Right lobe of liver (tissue), 6 donors: ENCODE data around the gene CCDC158. TPM values are rescaled to one million over a fixed set of nuclear protein-coding genes. Genes with fewer than 3 reads are reported as not detected.
"Not testable (repeated sequence)": the region's sequence is repeated elsewhere in the genome, so short reads cannot be mapped to it uniquely, and the experiment has no call there.

Experiments
- ATAC-seq, 4 donors: fragments of 200-7000 bp; cut with Tn5 transposase; one replicate each; pipeline ENCODE4 v1.9.1; 2020; ENCODE audit warnings: mild to moderate bottlenecking in 4 of 4, moderate library complexity in 4 of 4
- DNase-seq, 3 donors: peaks; one replicate each; pipeline ENCODE4 v3.0.0-alpha.2; 2020
- H3K27ac ChIP-seq, 3 donors: fragments of 200-600 bp; one replicate each; pipeline ENCODE4 v1.8.0; 2022
- H3K27me3 ChIP-seq, 2 donors: fragments of 200-600 bp; one replicate each; pipeline ENCODE4 v1.8.0; 2022
- H3K36me3 ChIP-seq, 4 donors: fragments of 200-600 bp; sonication (generic) in 1 of 4; one replicate each; pipeline versions ENCODE4 v1.5.1 to v1.8.0; 2017 to 2022; ENCODE audit warnings: control low read depth in 1 of 4
- H3K4me1 ChIP-seq, 4 donors: fragments of 200-600 bp; sonication (generic) in 1 of 4; one replicate each; pipeline versions ENCODE4 v1.5.1 to v1.8.0; 2017 to 2022; ENCODE audit warnings: control low read depth in 1 of 4
- H3K4me3 ChIP-seq, 3 donors: fragments of 200-600 bp; one replicate each; pipeline ENCODE4 v1.8.0; 2022
- H3K9me3 ChIP-seq, 4 donors: fragments of 200-600 bp; sonication (generic) in 1 of 4; one replicate each; pipeline versions ENCODE4 v1.5.1 to v1.8.0; 2017 to 2022; ENCODE audit warnings: control low read depth in 1 of 4
- POLR2A ChIP-seq: fragments of 450-650 bp; IDR thresholded peaks from one replicate; pipeline ENCODE4 v1.6.1; 2017; ENCODE audit warnings: antibody characterized with exemption, mild to moderate bottlenecking
- WGBS: methylation state at CpG from one replicate; pipeline ENCODE4 v1.1.6; 2018; ENCODE audit warnings: low coverage, low lambda C conversion rate; ENCODE audit not compliant: insufficient coverage; ENCODE audit errors: missing lambda C conversion rate; 5-methylcytosine and 5-hydroxymethylcytosine counted together
- intact Hi-C, 2 donors: fragments of 100-400 bp; cut with DNase I; formaldehyde crosslinking; loops; one replicate each; pipeline versions ENCODE4 v1.11.2 to v1.14.1; 2022
- total RNA-seq, 6 experiments: library from RNA; depleted of rRNA in 2 of 6; stranded (reverse); fragments of >200 nt in 2 of 6; fragmentation: NEBNext Ultra II Directional in 3 of 6; extraction: Animal tissue kit (Norgen Biotek cat#: 25700) in 3 of 6; gene quantifications; one replicate each; pipeline versions ENCODE4 v1.1.0 to v1.2.4, GENCODE V29; 2016 to 2023
- TF ChIP-seq, protein P1 (sequence below), 4 donors: fragments of 200-600 bp in 3 of 4; fragments of 450-650 bp in 1 of 4; IDR thresholded peaks; one replicate each; pipeline versions ENCODE4 v1.5.1 to v1.8.0; 2016 to 2022; ENCODE audit warnings: antibody characterized with exemption in 4 of 4, mild to moderate bottlenecking in 2 of 4
- donor health status: DM: no; HTN: yes; CAD: no.
- donor health status: DM: no; HTN: no; CAD: no.
- donor health status: DM: no; HTN: no; CAD: no.
- donor health status: DM: no; HTN: yes; CAD: no.
- donor health status: DM: no; HTN: yes; CAD: no.

The CCDC158 gene
- total RNA-seq, 6 experiments from 2014 or later = 0.51 to 2.9 (median 1.3) TPM

DNA sequence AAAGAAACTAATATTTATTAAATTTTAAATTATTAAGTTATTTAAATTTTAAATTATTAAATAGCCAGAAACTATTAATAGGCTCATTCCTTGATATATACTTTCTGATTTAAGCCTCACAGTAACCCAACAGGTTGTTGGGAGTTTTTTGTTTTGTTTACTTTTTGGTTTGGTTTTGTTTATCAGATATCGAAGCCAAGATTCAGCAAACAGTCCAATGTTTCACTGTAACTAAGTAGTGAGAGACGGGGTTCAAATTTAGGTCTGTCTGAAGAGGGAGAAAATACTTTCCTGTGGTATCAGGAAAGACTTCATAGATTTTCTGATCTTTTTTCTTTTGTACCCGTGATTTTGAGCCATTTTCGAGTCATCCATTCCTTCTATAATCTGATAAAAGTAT lies 54.2 kb downstream of the CCDC158 start:
- peak; percentile 44 to 73 (median 61) for ATAC-seq
- no peaks in the 10 kb centered on the region for H3K36me3 ChIP-seq
- no peaks in the 10 kb centered on the region for H3K27me3 ChIP-seq
- H3K4me1 ChIP-seq = peaks cover 0 to 5% (median 0%) of the 10 kb centered on the region in 4 donors
- no peak for TF ChIP-seq POLR2A
- TF ChIP-seq, protein P1, sequence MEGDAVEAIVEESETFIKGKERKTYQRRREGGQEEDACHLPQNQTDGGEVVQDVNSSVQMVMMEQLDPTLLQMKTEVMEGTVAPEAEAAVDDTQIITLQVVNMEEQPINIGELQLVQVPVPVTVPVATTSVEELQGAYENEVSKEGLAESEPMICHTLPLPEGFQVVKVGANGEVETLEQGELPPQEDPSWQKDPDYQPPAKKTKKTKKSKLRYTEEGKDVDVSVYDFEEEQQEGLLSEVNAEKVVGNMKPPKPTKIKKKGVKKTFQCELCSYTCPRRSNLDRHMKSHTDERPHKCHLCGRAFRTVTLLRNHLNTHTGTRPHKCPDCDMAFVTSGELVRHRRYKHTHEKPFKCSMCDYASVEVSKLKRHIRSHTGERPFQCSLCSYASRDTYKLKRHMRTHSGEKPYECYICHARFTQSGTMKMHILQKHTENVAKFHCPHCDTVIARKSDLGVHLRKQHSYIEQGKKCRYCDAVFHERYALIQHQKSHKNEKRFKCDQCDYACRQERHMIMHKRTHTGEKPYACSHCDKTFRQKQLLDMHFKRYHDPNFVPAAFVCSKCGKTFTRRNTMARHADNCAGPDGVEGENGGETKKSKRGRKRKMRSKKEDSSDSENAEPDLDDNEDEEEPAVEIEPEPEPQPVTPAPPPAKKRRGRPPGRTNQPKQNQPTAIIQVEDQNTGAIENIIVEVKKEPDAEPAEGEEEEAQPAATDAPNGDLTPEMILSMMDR (IDR thresholded peaks at IDR 0.05) = no peak
- no peak for DNase-seq
- 23% methylated on average over 4 of the region's 4 CpGs for WGBS
- peak overlapping the region in 1 of 3 donors; percentile 44 for H3K27ac ChIP-seq
- intact Hi-C loops = no loop called here
- H3K4me3 ChIP-seq = no peak overlapping the region
- no peaks in the 10 kb centered on the region for H3K9me3 ChIP-seq

DNA sequence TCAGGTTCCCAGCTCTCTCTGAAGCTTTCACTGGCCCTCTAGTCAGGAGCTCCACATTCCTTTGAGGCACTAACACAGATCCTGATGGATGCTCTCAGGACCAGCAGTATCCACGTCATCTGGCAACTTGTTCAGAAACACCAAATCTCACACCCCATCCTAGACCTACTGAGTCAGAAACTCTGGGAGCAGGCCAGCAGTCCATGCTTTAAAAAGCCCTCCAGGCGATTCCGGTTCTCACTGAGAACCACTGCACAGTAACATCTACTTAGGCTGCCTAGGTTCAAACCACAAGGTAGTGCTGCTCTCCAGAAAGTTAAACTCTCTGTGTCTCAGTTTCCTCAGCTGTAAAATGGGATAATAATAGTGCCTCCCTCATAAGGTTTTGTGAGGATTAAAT lies 55.3 kb downstream of the CCDC158 start:
- Histone ChIP-seq H3K27me3 (no peaks in the 10 kb centered on the region), H3K9me3 (no peaks in the 10 kb centered on the region), H3K36me3 (no peaks in the 10 kb centered on the region), H3K4me1 (peaks cover 0 to 5% (median 0%) of the 10 kb centered on the region in 4 donors), H3K27ac (no peak overlapping the region), H3K4me3 (no peak overlapping the region)
- ATAC-seq = no peak
- 86% methylated on average over 3 of the region's 3 CpGs for WGBS
- TF ChIP-seq POLR2A = no peak
- DNase-seq = no peak
- intact Hi-C loops = no loop called here

DNA sequence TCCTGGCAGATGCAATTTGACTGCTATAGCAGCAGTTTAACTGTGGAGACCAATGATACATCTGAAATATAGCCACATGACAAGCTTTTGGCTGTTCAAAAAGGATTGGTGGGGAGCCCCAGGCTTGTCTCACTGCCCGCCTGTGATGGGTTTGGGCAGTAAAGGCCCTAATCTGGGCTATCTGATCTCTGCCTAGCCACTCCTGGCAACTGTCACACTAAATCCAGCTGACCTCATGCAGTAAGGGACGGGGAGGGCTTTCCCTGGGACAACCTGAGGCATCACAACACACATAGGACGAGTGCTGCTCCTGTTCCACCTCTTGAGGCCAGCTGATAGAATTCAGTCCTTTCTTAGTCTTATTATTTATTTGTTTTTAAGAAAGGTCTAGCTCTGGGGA lies 56.2 kb downstream of the CCDC158 start:
- H3K36me3 ChIP-seq = no peaks in the 10 kb centered on the region
- H3K9me3 ChIP-seq = no peaks in the 10 kb centered on the region
- no peak overlapping the region for H3K4me3 ChIP-seq
- WGBS = 33% methylated on average over 1 of the region's 3 CpGs
- H3K27me3 ChIP-seq = no peaks in the 10 kb centered on the region
- ATAC-seq (no peak), DNase-seq (no peak)
- TF ChIP-seq, protein P1 (IDR thresholded peaks at IDR 0.05) = no peak
- no peak for TF ChIP-seq POLR2A
- no peak overlapping the region for H3K27ac ChIP-seq
- intact Hi-C loops = no loop called here
- H3K4me1 ChIP-seq = peaks cover 0 to 5% (median 0%) of the 10 kb centered on the region in 4 donors

DNA sequence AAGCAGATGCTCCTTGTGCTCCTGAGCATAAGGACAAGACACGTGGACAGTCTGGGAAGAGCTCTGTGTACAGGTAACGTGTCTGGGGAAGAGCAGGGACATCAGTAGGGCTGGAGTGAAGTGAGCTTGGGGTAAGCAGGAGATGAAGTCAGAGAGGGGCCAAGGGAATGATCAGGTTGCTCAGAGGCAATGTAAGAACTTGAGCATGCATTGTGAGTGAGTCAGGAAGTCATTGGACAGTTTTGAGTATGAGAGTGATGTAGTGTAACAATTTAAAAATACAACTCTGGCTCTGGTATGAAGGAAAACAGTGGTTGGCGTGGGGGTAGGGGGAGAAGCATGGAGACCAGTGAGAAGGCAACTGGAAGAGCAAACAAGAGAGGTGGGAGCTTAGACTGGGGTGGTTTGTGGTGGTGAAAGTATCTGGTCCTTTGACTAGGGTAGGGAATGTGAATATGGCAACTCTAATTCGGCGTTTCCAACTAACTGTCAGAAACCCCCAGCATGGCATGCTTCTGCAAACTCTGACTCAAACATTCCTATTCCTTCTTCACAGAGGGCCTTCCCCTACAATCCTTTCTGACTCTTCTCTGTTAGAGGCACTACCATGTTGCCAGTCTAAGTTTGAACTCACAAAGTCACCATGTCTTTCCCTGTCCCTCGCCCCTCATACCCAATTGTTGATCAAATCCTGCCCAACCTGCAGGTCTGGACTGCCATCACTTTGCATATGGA lies 57.2 kb downstream of the CCDC158 start:
- DNase-seq (no peak), ATAC-seq (no peak)
- Histone ChIP-seq H3K27ac (no peak overlapping the region), H3K4me3 (no peak overlapping the region), H3K27me3 (no peaks in the 10 kb centered on the region), H3K4me1 (peaks cover 0 to 5% (median 0%) of the 10 kb centered on the region in 4 donors), H3K36me3 (no peaks in the 10 kb centered on the region), H3K9me3 (no peaks in the 10 kb centered on the region)
- 93% methylated on average over 4 of the region's 6 CpGs for WGBS
- TF ChIP-seq POLR2A = no peak
- TF ChIP-seq, protein P1 (IDR thresholded peaks at IDR 0.05) = no peak
- intact Hi-C loops = no loop called here

DNA sequence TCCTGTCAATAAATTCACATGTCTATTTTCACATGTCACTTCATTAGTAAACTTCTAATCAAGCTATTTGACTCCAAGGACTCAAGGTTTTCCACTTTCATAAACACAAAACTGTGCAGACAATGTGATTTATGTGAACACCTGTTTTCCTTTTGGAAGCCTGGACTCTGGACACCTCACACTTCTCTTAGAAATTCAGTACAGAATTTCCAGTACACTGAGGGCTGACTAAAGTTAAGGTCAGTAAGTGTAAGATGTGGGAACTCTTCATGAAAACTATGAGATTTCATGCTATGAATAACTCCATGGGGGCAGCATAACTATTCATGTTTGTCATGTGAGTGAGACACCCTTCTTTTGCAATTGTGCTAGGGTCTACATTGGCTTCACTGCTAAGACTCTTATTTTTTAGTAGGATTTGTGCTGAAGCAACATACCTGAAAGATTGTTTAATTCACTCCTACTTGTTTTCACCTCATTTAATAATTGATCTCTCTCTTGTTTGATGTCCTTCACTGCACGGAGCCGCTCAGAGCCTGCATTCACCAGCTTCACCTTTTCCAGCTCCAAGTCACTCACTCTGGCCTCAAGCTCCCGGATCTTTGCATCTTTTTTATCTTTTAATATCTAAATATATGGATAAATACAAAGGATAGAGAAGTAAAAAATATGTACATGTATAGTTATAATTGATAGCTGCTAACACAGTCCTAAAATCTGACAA lies 59.1 kb downstream of the CCDC158 start:
- no peaks in the 10 kb centered on the region for H3K27me3 ChIP-seq
- ATAC-seq = peak in 3 of 4 donors; percentile 27 to 38 (median 30)
- intact Hi-C loops = no loop called here
- WGBS = 26% methylated on average over 3 of the region's 3 CpGs
- no peak overlapping the region for H3K27ac ChIP-seq
- H3K4me3 ChIP-seq = no peak overlapping the region
- H3K36me3 ChIP-seq = no peaks in the 10 kb centered on the region
- TF ChIP-seq, protein P1 (IDR thresholded peaks at IDR 0.05) = no peak
- TF ChIP-seq POLR2A = no peak
- H3K9me3 ChIP-seq = no peaks in the 10 kb centered on the region
- no peaks in the 10 kb centered on the region for H3K4me1 ChIP-seq
- no peak for DNase-seq

DNA sequence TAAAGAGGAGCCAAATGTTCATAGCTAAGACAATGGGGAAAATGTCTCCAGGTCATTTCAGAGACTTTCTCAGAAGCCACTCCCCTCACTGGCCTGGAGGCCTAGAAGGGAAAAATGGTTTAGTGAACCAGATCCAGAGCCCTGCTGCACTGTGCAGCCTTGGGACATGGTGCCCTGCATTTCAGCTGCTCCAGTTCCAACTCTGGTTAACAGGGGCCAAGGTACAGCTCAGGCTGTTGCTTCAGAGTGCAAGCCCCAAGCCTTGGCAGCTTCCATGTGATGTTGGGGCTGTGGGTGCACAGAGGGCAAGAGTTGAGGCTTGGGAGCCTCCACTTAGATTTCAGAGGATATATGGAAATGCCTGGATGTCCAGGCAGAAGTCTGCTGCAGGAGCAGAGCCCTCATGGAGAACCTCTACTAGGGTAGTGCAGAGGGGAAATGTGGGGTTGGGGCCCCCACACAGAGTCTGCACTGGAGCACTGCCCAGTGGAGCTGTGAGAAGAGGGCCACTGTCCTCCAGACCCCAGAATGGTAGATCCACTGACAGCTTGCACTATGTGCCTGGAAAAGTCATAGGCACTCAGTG lies 61.0 kb downstream of the CCDC158 start:
- H3K4me3 ChIP-seq, H3K27me3 ChIP-seq, H3K36me3 ChIP-seq, H3K9me3 ChIP-seq, intact Hi-C loops, H3K27ac ChIP-seq, H3K4me1 ChIP-seq: not testable (repeated sequence)
- DNase-seq (peak in 1 of 3 donors; percentile 50), ATAC-seq (peak in 1 of 4 donors; percentile 50)
